ENCODE results near the gene SPTB.

SPTB gene

DNA sequence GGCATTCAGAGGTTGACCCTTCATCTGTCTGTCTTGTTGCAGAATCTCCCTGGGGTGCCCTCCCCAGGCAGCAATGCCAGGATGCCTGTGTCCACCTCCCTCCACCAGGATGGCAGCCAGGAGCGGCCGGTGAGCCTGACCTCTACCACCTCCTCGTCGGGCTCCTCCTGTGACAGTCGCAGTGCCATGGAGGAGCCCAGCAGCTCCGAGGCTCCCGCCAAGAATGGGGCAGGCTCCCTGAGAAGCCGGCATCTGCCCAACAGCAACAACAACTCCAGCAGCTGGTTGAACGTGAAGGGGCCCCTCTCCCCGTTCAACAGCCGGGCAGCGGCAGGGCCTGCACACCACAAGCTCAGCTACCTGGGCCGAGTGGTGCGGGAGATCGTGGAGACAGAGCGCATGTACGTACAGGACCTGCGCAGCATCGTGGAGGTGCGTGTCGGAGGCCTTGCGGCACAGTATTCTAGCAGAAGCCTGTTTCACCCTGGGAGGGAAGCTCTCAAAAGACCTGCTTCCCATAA lies 152.1 kb downstream of the SPTB start:
- TF ChIP-seq, protein P1, sequence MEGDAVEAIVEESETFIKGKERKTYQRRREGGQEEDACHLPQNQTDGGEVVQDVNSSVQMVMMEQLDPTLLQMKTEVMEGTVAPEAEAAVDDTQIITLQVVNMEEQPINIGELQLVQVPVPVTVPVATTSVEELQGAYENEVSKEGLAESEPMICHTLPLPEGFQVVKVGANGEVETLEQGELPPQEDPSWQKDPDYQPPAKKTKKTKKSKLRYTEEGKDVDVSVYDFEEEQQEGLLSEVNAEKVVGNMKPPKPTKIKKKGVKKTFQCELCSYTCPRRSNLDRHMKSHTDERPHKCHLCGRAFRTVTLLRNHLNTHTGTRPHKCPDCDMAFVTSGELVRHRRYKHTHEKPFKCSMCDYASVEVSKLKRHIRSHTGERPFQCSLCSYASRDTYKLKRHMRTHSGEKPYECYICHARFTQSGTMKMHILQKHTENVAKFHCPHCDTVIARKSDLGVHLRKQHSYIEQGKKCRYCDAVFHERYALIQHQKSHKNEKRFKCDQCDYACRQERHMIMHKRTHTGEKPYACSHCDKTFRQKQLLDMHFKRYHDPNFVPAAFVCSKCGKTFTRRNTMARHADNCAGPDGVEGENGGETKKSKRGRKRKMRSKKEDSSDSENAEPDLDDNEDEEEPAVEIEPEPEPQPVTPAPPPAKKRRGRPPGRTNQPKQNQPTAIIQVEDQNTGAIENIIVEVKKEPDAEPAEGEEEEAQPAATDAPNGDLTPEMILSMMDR (IDR thresholded peaks at IDR 0.05; ENCODE audit: low read depth, low read length): no peak
- DNase-seq (ENCODE audit: low read depth in 2 of 2): no peak
- H3K4me3 ChIP-seq (replicated peaks in 1 of 2; ENCODE audit: low read depth in 2 of 2, low read length in 2 of 2): no peak overlapping the region

- TF ChIP-seq, protein P1 (IDR thresholded peaks at IDR 0.05; ENCODE audit: low read depth, low read length): no peak
- no peak overlapping the region for H3K4me3 ChIP-seq (replicated peaks in 1 of 2; ENCODE audit: low read depth in 2 of 2, low read length in 2 of 2)
- peak in 1 of 2 donors; percentile 59 for DNase-seq (ENCODE audit: low read depth in 2 of 2)
Observed at GRCh38 chr14:64726585-64726890, 153.2 kb downstream of the SPTB start.

GRCh38 chr14:64725879-64726584 lies 153.7 kb downstream of the SPTB start:
- TF ChIP-seq, protein P1 (IDR thresholded peaks at IDR 0.05; ENCODE audit: low read depth, low read length): no peak
- DNase-seq (ENCODE audit: low read depth in 2 of 2): no peak
- H3K4me3 ChIP-seq (replicated peaks in 1 of 2; ENCODE audit: low read depth in 2 of 2, low read length in 2 of 2): no peak overlapping the region

DNA sequence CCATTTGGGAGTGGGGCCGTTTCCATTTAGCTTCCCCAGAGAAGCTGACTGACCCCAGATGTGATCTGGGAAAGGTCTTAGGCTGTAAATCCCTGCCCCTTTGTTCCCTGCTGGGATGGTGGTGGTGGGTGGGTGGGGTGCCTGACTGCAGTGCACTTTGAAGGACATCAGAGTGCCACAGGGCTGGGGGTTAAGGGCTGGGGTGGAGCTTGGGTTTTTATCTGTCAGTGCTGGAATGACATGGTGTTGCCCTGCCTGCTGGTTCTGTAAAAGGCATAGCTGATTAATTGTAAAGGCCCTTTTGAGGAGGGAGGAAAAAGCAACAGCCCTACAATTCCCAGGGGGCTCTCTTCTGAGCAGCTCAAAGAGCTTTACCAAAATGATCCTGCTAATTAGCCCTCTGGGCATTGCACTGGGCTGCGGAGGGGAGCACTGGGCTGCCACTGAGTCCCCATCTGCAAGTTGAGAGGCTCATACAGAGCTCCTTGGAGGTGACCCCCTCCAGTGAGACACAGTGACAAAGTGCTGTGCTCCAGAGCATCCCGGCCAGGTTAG lies 154.4 kb downstream of the SPTB start:
- H3K4me3 ChIP-seq (replicated peaks in 1 of 2; ENCODE audit: low read depth in 2 of 2, low read length in 2 of 2): no peak overlapping the region
- no peak for DNase-seq (ENCODE audit: low read depth in 2 of 2)
- TF ChIP-seq, protein P1 (IDR thresholded peaks at IDR 0.05; ENCODE audit: low read depth, low read length): no peak

GRCh38 chr14:64724578-64724930 lies 155.2 kb downstream of the SPTB start:
- TF ChIP-seq, protein P1 (IDR thresholded peaks at IDR 0.05; ENCODE audit: low read depth, low read length): no peak
- DNase-seq (ENCODE audit: low read depth in 2 of 2): no peak
- no peak overlapping the region for H3K4me3 ChIP-seq (replicated peaks in 1 of 2; ENCODE audit: low read depth in 2 of 2, low read length in 2 of 2)

DNA sequence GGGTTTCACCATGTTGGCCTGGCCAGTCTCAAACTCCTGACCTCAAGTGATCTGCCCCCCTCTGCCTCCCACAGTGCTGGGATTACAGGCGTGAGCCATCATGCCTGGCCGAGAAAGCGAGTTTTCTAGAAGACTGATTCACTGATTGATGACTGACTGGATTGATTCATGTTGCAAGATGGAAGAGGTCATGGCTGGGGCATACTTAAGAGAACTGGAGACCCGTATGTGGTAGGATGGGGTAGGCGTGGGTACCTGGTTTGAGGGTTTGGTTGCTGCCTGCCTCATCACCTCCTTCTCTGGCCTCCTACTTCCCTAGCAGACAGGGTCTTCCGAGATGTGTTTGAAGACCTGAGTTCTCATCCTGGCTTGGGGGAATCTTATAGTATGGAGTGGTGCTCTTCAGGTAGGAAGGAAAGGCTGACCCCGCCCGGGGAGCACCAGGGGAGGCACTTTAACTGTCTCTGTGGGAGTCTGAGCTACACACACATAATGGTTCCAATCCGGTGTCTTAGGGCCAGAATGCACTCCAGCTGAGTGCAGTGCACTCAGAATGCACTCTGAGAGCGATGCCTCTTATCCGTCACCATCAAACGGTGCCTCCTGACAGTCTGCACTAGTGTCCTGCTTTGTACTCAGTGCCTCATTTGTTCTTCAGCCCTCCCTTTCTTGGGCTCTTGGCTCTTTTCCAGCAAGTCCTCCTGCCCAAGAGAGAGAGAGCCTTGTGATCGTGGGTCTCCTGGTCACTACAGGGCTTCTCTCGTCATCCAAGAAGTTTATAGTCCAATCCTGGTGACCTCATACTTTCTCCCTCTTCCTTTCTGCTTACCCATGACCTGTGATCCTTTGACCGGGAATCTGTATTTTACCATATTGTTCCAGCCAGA lies 155.8 kb downstream of the SPTB start:
- no peak for DNase-seq (ENCODE audit: low read depth in 2 of 2)
- TF ChIP-seq, protein P1 (IDR thresholded peaks at IDR 0.05; ENCODE audit: low read depth, low read length): no peak
- no peak overlapping the region for H3K4me3 ChIP-seq (replicated peaks in 1 of 2; ENCODE audit: low read depth in 2 of 2, low read length in 2 of 2)
